Measurements from ENCODE around the gene DKK1.

The DKK1 gene, protein sequence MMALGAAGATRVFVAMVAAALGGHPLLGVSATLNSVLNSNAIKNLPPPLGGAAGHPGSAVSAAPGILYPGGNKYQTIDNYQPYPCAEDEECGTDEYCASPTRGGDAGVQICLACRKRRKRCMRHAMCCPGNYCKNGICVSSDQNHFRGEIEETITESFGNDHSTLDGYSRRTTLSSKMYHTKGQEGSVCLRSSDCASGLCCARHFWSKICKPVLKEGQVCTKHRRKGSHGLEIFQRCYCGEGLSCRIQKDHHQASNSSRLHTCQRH

DNA sequence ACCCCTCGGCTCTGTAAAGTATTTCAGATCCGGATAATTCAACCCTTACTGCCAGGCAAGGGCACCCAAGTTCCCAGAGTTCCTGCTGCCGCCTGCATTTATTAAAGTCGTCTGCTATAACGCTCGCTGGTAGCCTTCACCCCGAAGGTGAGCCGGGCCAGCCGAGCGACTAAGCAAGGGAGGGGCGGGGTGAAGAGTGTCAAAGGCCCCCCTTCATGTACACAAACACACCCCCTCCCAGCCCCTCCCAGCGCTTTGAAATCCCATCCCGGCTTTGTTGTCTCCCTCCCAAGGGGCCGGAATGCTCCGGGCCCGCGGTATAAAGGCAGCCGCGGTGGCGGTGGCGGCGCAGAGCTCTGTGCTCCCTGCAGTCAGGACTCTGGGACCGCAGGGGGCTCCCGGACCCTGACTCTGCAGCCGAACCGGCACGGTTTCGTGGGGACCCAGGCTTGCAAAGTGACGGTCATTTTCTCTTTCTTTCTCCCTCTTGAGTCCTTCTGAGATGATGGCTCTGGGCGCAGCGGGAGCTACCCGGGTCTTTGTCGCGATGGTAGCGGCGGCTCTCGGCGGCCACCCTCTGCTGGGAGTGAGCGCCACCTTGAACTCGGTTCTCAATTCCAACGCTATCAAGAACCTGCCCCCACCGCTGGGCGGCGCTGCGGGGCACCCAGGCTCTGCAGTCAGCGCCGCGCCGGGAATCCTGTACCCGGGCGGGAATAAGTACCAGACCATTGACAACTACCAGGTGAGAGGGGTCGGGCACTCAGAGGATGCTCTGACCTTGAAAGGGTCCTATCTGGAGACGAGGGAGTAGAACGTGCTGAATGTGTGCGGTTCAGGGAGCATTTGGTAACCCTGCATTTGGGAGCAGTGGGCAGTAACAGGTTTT lies at the start of gene DKK1:
TSS of gene DKK1 (plus strand) at position 349 of the 889 bp plus-strand sequence. CDS start at position 503, 154 bp downstream.
- no peak for DNase-seq (ENCODE audit: low read depth in 3 of 3)

DNA sequence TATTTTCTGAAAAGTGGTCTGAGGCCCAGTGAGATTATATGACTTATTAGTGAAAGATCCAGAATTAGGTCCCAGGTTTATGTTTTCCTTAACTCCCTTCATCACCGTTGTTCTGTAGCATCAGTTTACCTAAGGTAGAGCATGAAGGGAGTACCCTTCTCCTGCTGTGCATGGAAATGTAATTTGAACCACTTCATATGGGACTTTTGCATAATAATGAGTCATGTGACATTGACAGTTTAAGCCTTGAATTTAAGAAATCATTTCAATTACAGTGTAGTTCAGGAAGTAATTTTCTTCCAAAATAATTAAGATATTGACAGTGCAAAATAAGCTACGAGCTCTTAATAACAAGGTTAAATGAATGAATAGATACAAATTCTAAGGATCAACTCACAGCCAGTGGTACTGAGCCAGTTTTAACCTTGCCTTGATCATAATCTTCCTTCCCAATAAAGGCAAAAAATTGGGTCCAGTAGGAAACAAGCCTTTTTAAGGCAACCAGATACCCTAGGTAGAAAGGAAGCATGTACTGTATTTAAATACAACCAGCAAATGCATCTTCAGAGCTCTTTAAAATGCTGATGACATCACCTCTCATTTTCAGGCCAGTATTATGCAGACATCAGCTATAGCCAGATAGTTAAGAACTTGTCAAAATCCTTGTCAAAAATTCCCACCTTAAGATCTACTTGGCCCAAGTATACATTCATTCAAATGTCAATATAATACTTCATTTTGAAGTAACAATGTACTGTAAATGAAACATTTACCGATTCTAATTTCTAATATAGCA lies 48.8 kb upstream of the DKK1 start:
- DNase-seq (ENCODE audit: low read depth in 3 of 3), result no peak

DNA sequence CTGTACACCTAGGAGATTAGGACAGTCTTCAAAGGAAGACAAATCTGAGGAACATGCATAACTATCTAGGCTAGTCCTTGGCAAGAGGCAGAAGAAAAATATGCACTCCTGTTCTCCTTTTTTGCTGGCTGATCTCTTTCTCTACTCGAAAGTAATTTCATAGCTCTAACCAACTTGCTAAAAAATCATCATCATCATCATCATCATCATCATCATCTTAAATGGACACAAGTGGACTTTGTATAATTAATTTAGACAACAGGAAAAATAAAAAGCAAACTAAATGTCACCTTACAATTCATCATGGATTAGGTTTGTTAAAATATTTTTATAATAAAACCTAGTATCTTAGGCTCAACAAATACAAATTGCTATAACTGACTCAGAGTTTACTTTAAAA lies 47.2 kb upstream of the DKK1 start:
- no peak for DNase-seq (ENCODE audit: low read depth in 3 of 3)

DNA sequence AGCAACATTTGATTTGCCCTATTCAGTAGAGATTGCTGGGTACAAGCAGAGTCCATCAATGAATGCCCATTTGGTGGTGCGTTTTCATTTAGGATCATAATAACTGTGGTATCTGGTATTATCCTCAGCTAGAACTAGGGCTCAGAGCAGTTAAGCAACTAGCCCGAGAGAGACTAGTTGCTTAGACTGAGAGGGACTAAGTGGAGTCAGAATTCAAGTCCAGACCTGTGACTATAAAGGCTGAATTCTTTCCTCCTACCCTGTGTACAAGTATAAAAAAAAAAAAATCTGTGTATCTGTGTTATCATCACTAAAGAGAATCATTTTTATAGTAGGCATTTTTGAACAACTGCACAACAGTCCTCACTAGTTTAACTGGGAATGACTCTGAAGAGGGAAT lies 45.3 kb upstream of the DKK1 start:
- no peak for DNase-seq (ENCODE audit: low read depth in 3 of 3)

DNA sequence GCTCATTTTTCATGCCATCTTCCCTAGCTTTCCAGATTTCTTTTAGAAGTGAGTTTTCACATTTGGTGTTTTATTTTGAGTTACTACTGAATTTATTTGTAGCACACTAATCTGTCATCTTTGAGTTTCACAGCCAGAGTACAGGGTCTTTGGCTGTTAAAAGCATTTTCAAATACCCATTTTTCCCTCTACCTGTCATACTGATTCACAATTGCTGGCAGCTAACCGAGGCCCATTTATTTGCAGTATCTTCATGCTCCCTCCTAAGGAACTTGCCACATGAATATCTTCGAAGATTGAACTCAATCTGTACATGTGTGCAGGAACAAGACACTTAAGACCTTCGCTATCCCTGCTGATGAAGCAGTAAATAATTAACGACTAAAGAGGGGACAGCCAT lies 44.8 kb upstream of the DKK1 start:
- DNase-seq (ENCODE audit: low read depth in 3 of 3), result no peak

DNA sequence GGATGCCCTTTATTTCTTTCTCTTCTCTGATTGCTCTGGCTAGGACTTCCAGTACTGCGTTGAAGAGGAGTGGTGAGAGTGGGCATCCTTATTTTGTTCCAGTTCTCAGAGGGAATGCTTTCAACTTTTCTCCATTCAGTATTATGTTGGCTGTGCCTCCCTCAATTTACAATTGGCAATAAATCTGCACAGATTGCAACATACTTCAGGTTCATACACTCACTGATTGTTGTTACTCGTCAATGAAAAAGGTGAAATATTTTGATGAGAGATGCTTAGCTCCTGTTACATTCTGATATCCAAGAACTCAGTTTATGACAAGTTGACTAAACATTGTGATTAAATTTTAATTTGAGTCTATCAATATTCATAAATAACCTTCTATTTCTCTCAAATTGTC lies 37.9 kb upstream of the DKK1 start:
- no peak for DNase-seq (ENCODE audit: low read depth in 3 of 3)

DNA sequence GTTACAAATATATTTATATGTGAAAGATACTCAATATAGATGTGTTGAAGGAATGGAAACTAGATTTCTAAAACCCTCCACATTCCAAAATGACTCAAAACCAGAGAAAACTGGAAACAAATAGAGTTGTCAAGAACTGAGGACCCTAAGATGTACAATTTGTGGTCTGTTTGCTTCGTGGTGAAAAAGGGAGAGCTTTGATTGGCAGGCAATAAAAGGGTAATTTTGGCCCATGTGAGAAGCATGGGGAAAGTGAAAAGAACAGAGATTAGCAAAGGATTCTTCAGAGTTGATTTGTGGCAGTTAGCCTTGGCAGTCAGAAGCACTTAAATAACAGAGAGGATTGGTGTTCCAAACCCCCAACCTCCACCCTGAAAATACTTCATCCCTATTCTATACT lies 37.1 kb upstream of the DKK1 start:
- DNase-seq (ENCODE audit: low read depth in 3 of 3), result no peak

DNA sequence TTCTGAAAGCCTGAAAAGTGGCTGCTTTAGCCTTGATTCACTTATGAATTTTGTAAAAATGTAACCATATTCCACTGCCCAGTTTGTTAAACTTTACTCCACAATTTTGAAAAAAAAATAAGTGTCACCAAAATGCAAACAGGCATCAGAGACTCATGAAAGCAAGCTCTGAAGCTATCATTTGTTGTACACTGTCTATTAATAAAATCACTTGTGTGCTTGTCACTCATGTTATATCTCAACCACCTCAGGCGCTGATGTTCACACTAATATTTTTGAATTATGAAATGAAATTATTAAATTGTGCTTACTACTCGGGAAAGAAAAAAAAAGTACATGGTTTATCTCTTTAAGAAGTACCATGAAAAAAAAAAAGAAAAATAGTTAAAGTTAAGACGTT lies 34.5 kb upstream of the DKK1 start:
- no peak for DNase-seq (ENCODE audit: low read depth in 3 of 3)

DNA sequence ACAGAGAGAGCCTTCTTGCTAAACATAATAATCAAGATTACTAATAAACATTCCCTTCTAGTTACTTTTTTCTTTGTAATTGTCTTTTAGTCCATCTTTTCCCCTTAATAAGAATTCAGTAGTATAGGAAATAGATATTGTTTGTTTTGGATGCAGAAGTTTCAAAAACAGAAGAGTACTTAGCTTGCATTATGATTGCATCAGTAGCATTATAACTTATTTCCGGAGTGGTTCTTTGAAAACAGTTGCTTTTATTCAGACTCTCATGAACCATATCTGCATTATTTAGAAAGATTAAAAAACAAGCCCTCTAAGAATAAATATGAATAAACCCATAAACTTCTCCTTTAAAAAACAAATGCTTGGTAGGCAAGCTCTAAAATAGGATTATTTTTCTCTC lies 34.0 kb upstream of the DKK1 start:
- DNase-seq (ENCODE audit: low read depth in 3 of 3), result no peak

DNA sequence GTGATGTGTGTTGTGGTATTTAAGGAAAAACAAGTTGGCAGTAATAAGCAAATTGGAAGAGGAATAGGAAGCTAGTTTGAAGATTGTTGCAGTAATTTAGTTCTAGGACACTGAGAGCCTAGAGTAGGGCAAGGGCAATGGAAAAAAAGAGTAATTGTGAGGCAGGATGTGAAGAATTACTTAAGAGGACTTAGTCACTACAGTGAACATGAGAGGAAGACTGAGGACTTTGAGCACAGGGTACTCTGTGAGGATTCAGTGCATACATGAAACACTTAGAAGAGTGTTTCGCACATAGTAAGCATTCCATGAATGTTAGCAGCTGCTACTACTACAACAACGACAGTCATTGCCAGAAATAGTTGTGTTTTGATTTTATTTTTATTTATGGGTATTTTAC lies 30.9 kb upstream of the DKK1 start:
- DNase-seq (ENCODE audit: low read depth in 3 of 3), result no peak

DNA sequence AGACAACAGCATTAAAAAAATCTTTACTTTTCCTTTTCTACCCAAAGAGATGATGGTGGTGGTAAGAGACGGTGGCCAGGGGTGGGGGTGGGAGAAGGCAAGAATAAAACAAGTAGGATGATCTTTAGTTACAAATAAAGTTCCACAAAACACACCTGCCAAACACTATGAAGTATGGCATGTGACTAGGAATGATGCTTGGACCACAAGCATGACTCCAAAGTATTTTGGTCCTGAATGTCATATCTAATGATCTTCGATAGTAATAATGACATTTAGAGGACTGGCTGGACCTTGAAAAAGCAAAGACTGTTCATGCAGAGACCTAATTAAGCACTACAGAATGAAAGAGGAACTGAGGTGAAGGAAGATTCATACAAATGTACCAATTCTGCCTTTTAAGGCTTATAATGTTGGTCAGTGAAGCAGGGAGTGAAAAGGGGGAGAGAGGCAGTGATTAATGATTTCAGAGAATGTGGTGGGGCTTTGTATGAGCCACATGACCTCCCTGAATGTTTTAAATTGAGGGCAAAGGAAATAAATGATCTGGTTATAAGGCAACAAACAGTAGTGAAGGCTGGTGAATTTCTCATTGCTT lies 29.6 kb upstream of the DKK1 start:
- no peak for DNase-seq (ENCODE audit: low read depth in 3 of 3)

DNA sequence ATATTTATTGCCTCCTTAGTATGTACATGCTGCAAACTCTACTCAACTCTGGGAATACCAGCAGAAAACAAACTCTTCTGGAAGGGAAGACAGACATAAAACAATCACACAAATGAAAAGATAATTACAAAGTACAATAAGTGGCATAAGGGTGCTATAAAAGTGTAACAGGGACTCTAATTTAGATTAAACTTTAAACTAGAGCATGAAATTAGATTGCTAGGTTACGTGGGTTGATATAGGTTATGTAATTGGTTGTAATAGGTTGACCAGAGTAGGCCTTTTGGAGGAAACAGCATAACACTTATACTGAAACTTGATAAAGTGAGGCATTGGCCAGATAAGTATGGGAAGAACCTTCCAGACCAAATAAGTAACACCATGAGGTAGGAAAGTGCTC lies 26.2 kb upstream of the DKK1 start:
- no peak for DNase-seq (ENCODE audit: low read depth in 3 of 3)

DNA sequence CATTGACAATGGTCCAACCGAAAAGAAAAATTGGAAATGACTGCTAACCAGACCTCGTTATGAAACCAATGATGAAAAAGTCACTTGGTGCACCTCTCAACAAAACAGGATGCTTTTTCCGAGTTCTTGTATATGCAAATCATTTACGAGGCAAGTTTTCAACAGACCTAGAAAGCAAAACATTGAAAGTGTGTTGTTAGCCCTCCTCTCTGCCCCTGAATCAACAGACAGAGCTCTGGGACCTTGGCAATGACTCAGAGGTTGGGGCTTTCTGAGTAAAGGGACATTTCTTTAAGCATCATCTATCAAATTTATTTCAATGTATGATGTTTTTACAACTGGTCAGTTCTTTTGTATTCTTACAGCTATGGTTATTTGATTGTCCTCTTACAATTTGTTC lies 16.3 kb upstream of the DKK1 start:
- DNase-seq (ENCODE audit: low read depth in 3 of 3), result no peak

DNA sequence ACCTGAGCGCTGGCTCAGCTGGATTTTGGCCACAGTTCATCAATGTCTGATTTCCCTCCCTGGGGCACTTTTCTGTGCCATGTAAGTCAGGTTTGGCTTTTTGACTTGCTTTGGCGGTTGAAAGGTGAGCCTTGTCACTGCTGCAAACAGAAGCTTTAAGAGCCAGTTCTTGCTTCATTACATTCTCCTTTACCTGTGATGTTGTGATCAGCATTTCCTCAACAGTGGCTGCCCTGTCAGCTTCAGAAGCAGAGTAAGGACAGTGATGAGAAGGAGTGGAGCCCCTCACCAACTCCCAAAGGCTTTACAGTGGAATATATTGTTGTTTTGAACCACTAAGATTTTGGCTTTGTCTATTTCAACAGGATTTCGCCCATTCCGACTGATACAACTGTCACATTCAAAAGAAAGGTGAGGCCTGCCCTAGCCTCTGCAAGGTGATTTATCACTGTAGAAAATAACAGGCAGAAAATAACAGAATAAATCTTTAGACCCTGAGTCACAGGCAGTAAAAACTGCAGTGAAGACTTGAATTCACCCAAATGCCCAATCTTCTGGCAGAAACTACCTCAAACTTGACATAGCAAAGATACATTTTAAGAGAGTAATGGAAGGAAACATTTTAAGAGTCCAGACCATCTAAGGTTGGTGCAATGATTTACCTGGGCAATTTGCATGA lies 13.3 kb upstream of the DKK1 start:
- no peak for DNase-seq (ENCODE audit: low read depth in 3 of 3)

DNA sequence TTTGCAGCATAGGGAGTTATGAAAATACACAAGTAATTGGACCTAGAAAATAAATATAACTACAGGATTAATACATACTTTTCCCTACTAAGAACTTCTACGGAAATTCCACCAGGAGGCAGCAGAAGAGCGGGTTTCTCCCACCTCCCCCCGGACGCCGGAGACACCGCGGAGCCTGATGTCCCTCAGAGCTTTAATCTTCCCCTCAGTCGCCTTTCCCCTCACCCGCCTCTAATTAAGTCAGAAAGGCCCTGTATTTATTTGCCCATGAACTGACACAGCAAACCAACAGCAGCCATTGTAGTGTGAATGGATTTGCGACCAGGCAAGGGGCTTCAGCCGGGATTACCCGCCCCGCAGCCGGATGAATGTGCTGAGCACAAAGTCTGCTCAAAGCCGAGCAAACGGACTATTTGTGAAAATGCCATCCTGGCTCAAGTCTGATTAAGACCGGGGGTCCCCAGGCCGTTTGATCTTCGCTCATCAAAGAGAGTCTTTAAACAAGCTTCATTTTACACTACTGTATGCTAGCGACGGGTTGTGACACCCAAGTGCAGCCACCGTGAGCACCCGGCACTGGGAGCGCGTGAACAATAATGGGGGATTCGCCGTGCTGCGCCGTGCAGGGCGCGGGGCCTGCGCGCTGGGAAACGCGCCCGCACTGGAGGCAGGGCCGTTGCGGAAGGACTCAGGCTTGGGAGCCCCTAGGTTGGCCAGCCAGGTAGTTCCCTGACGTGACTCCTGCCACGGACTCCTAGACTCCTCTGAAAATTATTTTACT lies 5.6 kb upstream of the DKK1 start:
- no peak for DNase-seq (ENCODE audit: low read depth in 3 of 3)

DNA sequence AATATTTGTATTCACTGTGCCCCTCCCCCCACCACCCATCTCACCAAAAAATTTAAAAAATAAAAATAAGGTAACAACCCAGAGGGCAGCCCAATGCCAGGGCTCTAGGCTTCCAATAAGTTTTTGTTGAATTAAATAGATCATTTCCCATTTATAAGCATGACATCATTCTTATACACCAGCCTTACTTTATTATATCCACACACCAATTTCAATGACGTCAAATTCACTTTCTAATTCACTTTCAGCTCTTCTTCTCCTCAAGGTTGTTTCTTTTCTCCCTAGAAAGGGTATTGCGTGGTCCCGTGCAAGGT lies 1.2 kb upstream of the DKK1 start:
- DNase-seq (ENCODE audit: low read depth in 3 of 3), result no peak

DNA sequence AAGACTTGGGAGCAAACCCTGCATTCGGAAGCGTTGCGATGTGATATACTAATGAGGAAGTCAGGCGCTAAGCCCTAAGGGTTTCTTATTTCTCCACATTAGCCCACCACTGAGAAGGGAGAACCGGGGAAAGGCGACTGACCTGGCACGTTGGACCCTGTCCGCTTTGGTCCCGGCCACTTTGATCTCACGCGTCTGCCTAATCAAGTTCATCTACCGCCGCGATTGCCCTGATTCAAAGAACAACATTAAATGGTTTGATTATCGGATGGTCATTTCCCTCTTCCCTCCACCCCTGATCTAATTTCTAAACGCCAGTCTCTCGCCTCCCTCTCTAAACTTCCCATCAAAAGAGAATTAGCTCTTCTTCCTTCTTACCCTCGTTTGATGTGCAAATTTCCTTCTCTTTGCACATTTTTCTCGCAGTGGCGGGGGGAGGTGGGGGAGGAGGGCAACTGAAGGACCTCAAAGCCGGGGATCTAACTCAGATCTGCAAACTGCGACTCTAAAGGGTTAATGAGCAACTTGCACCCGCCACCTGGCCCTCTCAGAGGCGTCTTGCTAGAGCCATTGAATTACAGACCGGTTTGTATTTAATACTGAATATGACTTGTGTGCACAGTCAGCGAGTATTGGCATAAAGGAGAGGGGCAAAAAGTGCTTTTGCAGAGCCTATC lies 687 bp upstream of the DKK1 start:
- no peak for DNase-seq (ENCODE audit: low read depth in 3 of 3)

DNA sequence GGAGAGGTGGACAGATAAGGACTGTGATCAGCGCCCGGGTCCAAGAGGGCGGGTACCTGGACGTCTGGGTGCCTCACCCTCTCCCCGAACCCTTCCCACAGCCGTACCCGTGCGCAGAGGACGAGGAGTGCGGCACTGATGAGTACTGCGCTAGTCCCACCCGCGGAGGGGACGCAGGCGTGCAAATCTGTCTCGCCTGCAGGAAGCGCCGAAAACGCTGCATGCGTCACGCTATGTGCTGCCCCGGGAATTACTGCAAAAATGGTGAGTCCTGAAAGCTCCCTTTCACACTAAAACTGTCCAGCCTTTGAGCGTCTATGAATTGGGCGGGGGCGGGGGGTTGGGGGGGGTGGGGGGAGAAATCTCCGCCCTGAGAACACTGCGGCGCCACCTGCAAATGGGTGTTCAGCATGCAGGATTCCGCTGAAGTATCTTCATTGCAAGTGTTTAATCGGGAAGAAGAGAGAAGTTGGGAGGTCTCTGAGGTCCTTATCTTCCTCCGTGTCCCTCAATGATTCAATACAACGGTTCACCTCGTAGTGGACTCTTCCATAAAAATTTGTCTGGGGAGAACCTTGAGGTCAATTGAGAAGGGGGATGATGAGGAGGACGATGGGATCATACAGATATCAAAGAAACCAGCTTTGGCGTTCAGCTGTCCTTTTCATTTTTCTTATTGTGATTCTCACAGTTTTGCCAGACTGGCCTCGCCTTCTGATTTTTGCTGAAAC lies 906 bp downstream of the DKK1 start:
- no peak for DNase-seq (ENCODE audit: low read depth in 3 of 3)

DNA sequence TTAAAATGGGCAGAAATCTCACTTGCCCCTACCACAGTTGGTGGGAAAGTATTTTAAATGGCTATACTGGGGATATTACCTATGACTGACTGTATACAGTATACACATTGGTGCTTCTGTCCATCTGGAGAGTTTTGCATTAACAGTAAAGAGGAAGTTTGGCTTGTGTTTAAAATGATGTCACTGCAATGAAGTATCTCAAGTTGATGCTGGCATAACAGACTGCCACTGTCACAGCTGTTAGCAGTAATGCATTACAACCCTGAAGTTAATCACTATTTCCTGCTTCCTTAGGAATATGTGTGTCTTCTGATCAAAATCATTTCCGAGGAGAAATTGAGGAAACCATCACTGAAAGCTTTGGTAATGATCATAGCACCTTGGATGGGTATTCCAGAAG lies 1.9 kb downstream of the DKK1 start:
- DNase-seq (ENCODE audit: low read depth in 3 of 3), result no peak

DNA sequence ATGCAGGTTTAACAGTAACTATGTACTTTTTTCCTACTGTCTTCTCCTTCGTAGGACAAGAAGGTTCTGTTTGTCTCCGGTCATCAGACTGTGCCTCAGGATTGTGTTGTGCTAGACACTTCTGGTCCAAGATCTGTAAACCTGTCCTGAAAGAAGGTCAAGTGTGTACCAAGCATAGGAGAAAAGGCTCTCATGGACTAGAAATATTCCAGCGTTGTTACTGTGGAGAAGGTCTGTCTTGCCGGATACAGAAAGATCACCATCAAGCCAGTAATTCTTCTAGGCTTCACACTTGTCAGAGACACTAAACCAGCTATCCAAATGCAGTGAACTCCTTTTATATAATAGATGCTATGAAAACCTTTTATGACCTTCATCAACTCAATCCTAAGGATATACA lies 2.4 kb downstream of the DKK1 start:
- no peak for DNase-seq (ENCODE audit: low read depth in 3 of 3)
